Stimulated activated CD8-positive, alpha-beta memory T cell treated with anti-CD3 and anti-CD28 coated beads, Interleukin-15, amount 100 ng/mL, for 1 hour (primary cell): Measurements from ENCODE around the gene RASGRP4.

Experiments used
- DNase-seq: peaks from one replicate; pipeline ENCODE4 v3.0.0-alpha.2; 2020; ENCODE audit warnings: low read depth

RASGRP4 gene

GRCh38 chr19:38389101-38389925 is 36.7 kb downstream of the RASGRP4 start:
- DNase-seq = no peak

GRCh38 chr19:38388349-38389100 is 37.5 kb downstream of the RASGRP4 start, which contains the start of gene SPRED3:
Gene SPRED3 (plus strand): TSS chr19:38388697. CDS start chr19:38390303, 1,606 bp downstream.
- DNase-seq = no peak

- DNase-seq = peak; percentile 59
These were observed 38.3 kb downstream of the RASGRP4 start, which contains the start of gene GGN for GRCh38 chr19:38387550-38388348. Gene GGN (minus strand): TSS chr19:38388034. CDS start chr19:38387261, 773 bp downstream.

- no peak for DNase-seq
These were observed 39.0 kb downstream of the RASGRP4 start for GRCh38 chr19:38386971-38387549.

GRCh38 chr19:38386300-38386970 is 39.6 kb downstream of the RASGRP4 start:
- DNase-seq = no peak

- no peak for DNase-seq
These were observed 40.2 kb downstream of the RASGRP4 start for GRCh38 chr19:38385804-38386257.

GRCh38 chr19:38385057-38385803 is 40.8 kb downstream of the RASGRP4 start:
- DNase-seq = no peak

- no peak for DNase-seq
These were observed 41.6 kb downstream of the RASGRP4 start for GRCh38 chr19:38384209-38385027.

GRCh38 chr19:38383743-38384142 is 42.3 kb downstream of the RASGRP4 start:
- no peak for DNase-seq

- no peak for DNase-seq
These were observed 42.8 kb downstream of the RASGRP4 start for GRCh38 chr19:38383184-38383583.

GRCh38 chr19:38381138-38381537 is 44.9 kb downstream of the RASGRP4 start:
- no peak for DNase-seq

GRCh38 chr19:38378866-38379265 is 47.2 kb downstream of the RASGRP4 start:
- no peak for DNase-seq

- no peak for DNase-seq
These were observed 49.0 kb downstream of the RASGRP4 start for GRCh38 chr19:38377052-38377451.

GRCh38 chr19:38376576-38376975 is 49.4 kb downstream of the RASGRP4 start:
- DNase-seq = no peak

GRCh38 chr19:38375748-38376147 is 50.3 kb downstream of the RASGRP4 start:
- no peak for DNase-seq

- no peak for DNase-seq
These were observed 50.9 kb downstream of the RASGRP4 start for GRCh38 chr19:38375098-38375493.

GRCh38 chr19:38374332-38375097 is 51.5 kb downstream of the RASGRP4 start, which contains the start of gene PSMD8:
Gene PSMD8 (plus strand): TSS chr19:38374571. CDS start chr19:38374602, 31 bp downstream.
- peak; percentile 94 for DNase-seq

GRCh38 chr19:38373907-38374331 is 52.1 kb downstream of the RASGRP4 start:
- DNase-seq = no peak

- no peak for DNase-seq
These were observed 54.9 kb downstream of the RASGRP4 start for GRCh38 chr19:38371081-38371480.
